ENCODE data around the gene KCNH2.

The KCNH2 gene

GRCh38 chr7:150926066-150926465 is 52.1 kb downstream of the KCNH2 start:
- no peak for TF ChIP-seq MAX (IDR thresholded peaks at IDR 0.05; ENCODE audit: low read depth, low read length)
- no peak for TF ChIP-seq POLR2A (IDR thresholded peaks at IDR 0.05; ENCODE audit: extremely low read depth, insufficient read length)
- TF ChIP-seq, protein P1, sequence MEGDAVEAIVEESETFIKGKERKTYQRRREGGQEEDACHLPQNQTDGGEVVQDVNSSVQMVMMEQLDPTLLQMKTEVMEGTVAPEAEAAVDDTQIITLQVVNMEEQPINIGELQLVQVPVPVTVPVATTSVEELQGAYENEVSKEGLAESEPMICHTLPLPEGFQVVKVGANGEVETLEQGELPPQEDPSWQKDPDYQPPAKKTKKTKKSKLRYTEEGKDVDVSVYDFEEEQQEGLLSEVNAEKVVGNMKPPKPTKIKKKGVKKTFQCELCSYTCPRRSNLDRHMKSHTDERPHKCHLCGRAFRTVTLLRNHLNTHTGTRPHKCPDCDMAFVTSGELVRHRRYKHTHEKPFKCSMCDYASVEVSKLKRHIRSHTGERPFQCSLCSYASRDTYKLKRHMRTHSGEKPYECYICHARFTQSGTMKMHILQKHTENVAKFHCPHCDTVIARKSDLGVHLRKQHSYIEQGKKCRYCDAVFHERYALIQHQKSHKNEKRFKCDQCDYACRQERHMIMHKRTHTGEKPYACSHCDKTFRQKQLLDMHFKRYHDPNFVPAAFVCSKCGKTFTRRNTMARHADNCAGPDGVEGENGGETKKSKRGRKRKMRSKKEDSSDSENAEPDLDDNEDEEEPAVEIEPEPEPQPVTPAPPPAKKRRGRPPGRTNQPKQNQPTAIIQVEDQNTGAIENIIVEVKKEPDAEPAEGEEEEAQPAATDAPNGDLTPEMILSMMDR (IDR thresholded peaks at IDR 0.05; ENCODE audit: low read depth, low read length) = no peak
- TF ChIP-seq MYC (IDR thresholded peaks at IDR 0.05; ENCODE audit: low read depth, low read length) = no peak
- no peak for DNase-seq (ENCODE audit: low read depth)
- no peak overlapping the region for H3K4me3 ChIP-seq (ENCODE audit: low read depth, low read length)

DNA sequence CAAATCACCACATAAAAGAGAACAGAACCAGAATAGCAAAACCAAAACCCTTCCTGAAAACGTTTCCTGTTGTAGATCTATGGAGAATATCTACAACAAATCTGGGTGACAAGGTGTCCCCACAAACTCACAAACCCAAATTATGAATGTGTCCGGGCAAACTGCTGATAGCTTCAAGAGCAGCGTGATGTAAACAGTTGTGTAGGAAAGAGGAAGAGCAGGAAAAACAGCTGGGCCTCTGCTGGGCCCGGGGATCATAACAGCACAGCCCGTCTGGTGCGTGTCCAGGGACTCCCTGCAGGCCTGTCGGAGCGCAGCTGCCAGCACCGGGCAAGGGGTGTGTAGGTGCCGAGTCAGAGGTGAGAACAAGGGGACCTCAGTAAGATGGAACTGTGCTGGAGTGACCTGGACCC is 53.7 kb downstream of the KCNH2 start:
- H3K4me3 ChIP-seq (ENCODE audit: low read depth, low read length) = no peak overlapping the region

GRCh38 chr7:150923802-150924201 is 54.3 kb downstream of the KCNH2 start:
- DNase-seq (ENCODE audit: low read depth) = no peak
- TF ChIP-seq MAX (IDR thresholded peaks at IDR 0.05; ENCODE audit: low read depth, low read length) (no peak), MYC (IDR thresholded peaks at IDR 0.05; ENCODE audit: low read depth, low read length) (no peak), POLR2A (IDR thresholded peaks at IDR 0.05; ENCODE audit: extremely low read depth, insufficient read length) (no peak)
- TF ChIP-seq, protein P1 (IDR thresholded peaks at IDR 0.05; ENCODE audit: low read depth, low read length) = no peak
- no peak overlapping the region for H3K4me3 ChIP-seq (ENCODE audit: low read depth, low read length)

More for the DNA sequence above, 53.7 kb downstream of the KCNH2 start:
- DNase-seq (ENCODE audit: low read depth) = no peak
- TF ChIP-seq, protein P1 (IDR thresholded peaks at IDR 0.05; ENCODE audit: low read depth, low read length) = no peak
- TF ChIP-seq MYC (IDR thresholded peaks at IDR 0.05; ENCODE audit: low read depth, low read length) (no peak), POLR2A (IDR thresholded peaks at IDR 0.05; ENCODE audit: extremely low read depth, insufficient read length) (no peak), MAX (IDR thresholded peaks at IDR 0.05; ENCODE audit: low read depth, low read length) (no peak)

GRCh38 chr7:150923196-150923595 is 54.9 kb downstream of the KCNH2 start:
- no peak for DNase-seq (ENCODE audit: low read depth)
- TF ChIP-seq, protein P1 (IDR thresholded peaks at IDR 0.05; ENCODE audit: low read depth, low read length) = no peak
- no peak for TF ChIP-seq POLR2A (IDR thresholded peaks at IDR 0.05; ENCODE audit: extremely low read depth, insufficient read length)
- TF ChIP-seq MAX (IDR thresholded peaks at IDR 0.05; ENCODE audit: low read depth, low read length) = no peak
- no peak overlapping the region for H3K4me3 ChIP-seq (ENCODE audit: low read depth, low read length)

DNA sequence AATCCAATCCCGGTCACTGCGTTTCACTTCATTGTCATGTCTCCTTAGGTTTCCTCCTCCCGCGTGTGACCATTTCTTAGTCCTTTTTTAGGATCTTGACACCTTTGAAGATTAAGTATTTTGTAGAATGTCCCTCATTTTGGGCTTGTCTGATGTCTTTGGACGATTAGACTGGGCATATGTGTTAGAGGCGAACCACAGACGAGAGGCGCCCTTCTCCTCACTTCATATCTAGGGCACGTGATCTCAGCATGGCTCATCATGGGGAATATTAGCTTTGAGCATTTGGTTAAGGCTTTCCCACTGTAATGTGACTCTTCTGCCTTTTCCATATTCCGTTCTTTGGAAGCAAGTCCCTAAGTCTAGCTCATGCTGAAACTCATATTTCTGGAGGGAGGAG is 59.0 kb downstream of the KCNH2 start:
- no peak overlapping the region for H3K4me3 ChIP-seq (ENCODE audit: low read depth, low read length)
- TF ChIP-seq POLR2A (IDR thresholded peaks at IDR 0.05; ENCODE audit: extremely low read depth, insufficient read length) (no peak), MAX (IDR thresholded peaks at IDR 0.05; ENCODE audit: low read depth, low read length) (0 out of 2 replicates have a peak, but pooled peaks have one; percentile 43)
- no peak for DNase-seq (ENCODE audit: low read depth)

GRCh38 chr7:150918378-150918777 is 59.7 kb downstream of the KCNH2 start:
- H3K4me3 ChIP-seq (ENCODE audit: low read depth, low read length) = no peak overlapping the region
- no peak for DNase-seq (ENCODE audit: low read depth)
- TF ChIP-seq MAX (IDR thresholded peaks at IDR 0.05; ENCODE audit: low read depth, low read length) (no peak), MYC (IDR thresholded peaks at IDR 0.05; ENCODE audit: low read depth, low read length) (no peak)

- no peak for DNase-seq (ENCODE audit: low read depth)
- no peak overlapping the region for H3K4me3 ChIP-seq (ENCODE audit: low read depth, low read length)
- no peak for TF ChIP-seq MAX (IDR thresholded peaks at IDR 0.05; ENCODE audit: low read depth, low read length)
- TF ChIP-seq POLR2A (IDR thresholded peaks at IDR 0.05; ENCODE audit: extremely low read depth, insufficient read length) = no peak
- no peak for TF ChIP-seq MYC (IDR thresholded peaks at IDR 0.05; ENCODE audit: low read depth, low read length)
- TF ChIP-seq, protein P1 (IDR thresholded peaks at IDR 0.05; ENCODE audit: low read depth, low read length) = no peak
Measured at GRCh38 chr7:150917969-150918368, 60.2 kb downstream of the KCNH2 start.
